MCF 10A (cell line): ENCODE data around the gene KIF26A. TPM values are rescaled to one million over a fixed set of nuclear protein-coding genes. Genes with fewer than 3 reads are reported as not detected.
A peak's percentile ranks its signal among the peaks of the same experiment; 100 is the strongest.

ENCODE experiments used
- BruUV-seq: library from RNA; stranded (reverse); fragments of 400-500 nt; replicated peaks from 2 replicates; lab custom pipeline; 2021; lab: Mats Ljungman, UMichigan
- CTCF ChIA-PET: fragments of 300-600 bp; sonication (Branson Sonifier 250); formaldehyde crosslinking; extraction: SDS; loops from one replicate; lab custom pipeline; 2021; ENCODE audit warnings: antibody characterized with exemption, inconsistent platforms; lab: Yijun Ruan, JAX
- POLR2A ChIA-PET: fragments of 300-600, 350-650 bp; sonication (Branson Sonifier 250); formaldehyde crosslinking; extraction: SDS; loops from one replicate; lab custom pipeline; 2020; ENCODE audit warnings: antibody characterized with exemption, inconsistent platforms; lab: Yijun Ruan, JAX
- DNase-seq: peaks from one replicate; pipeline ENCODE4 v3.0.0-alpha.2; 2018; ENCODE audit not compliant: unreplicated experiment
- H3K27ac Mint-ChIP-seq: one replicate; pipeline ENCODE4 v1.8.0; 2022; ENCODE audit warnings: mild to moderate bottlenecking, low read depth, mixed read lengths; ENCODE audit not compliant: unreplicated experiment
- H3K27me3 Mint-ChIP-seq: one replicate; pipeline ENCODE4 v1.8.0; 2022; ENCODE audit warnings: mixed read lengths; ENCODE audit not compliant: insufficient read depth, unreplicated experiment
- H3K36me3 Mint-ChIP-seq: one replicate; pipeline ENCODE4 v1.8.0; 2022; ENCODE audit warnings: mild to moderate bottlenecking, moderate library complexity, mixed read lengths; ENCODE audit not compliant: insufficient read depth, unreplicated experiment
- H3K4me1 Mint-ChIP-seq: one replicate; pipeline ENCODE4 v1.8.0; 2022; ENCODE audit warnings: mixed read lengths; ENCODE audit not compliant: insufficient read depth, unreplicated experiment
- H3K4me3 Mint-ChIP-seq: one replicate; pipeline ENCODE4 v1.8.0; 2022; ENCODE audit warnings: mild to moderate bottlenecking, moderate library complexity, mixed read lengths; ENCODE audit not compliant: unreplicated experiment
- H3K9me3 Mint-ChIP-seq: one replicate; pipeline ENCODE4 v1.8.0; 2022; ENCODE audit warnings: mixed read lengths; ENCODE audit not compliant: unreplicated experiment
- intact Hi-C: fragments of 100-400 bp; cut with micrococcal nuclease; formaldehyde crosslinking; loops from 2 replicates; pipeline ENCODE4 v1.14.1; 2022
- total RNA-seq: library from RNA; stranded (reverse); gene quantifications from 2 replicates; pipeline ENCODE4 v1.2.3, GENCODE V29; 2022
- TF ChIP-seq, protein P1 (sequence below): fragments of 200-600 bp; IDR thresholded peaks from one replicate; pipeline ENCODE4 v1.8.0; 2022; ENCODE audit warnings: antibody characterized with exemption, mild to moderate bottlenecking; ENCODE audit not compliant: unreplicated experiment

The KIF26A gene
- total RNA-seq, 1 experiment from 2014 or later, result 0.26 TPM

DNA sequence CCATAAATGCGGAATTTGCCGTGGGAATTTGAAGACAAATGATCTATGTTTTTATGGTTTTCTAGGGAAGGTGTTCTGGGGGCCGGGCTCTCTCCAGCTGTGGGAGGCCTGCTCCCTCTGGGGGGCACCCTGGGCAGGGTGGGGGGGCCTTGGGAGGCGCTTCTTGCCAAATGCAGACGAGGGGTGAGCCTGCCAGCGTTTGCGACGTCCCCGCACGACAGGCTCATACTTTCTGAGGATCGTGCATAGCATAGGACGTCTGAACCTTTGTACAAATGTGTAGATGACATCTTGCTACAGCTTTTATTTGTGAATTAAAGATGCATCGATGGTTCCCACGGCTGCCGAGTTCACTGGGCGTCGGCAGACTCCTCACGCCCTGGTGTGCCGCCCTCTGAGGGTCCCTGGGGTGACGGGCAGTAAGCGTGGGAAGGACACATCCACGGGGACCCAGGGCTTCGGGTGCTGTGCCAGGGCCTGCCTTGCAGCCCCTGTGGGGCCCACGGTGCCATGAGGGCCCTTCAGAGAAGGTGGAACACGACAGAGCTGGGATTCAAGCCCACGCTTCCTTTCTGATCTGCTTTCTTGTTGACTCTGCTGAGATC lies 42.3 kb downstream of the KIF26A start:
- no peaks in the 10 kb centered on the region for H3K27me3 Mint-ChIP-seq
- POLR2A ChIA-PET, result no interaction called here
- H3K36me3 Mint-ChIP-seq, result no peaks in the 10 kb centered on the region
- no peak overlapping the region for H3K27ac Mint-ChIP-seq
- H3K4me1 Mint-ChIP-seq, result no peaks in the 10 kb centered on the region
- CTCF ChIA-PET, result no interaction called here
- TF ChIP-seq, protein P1, sequence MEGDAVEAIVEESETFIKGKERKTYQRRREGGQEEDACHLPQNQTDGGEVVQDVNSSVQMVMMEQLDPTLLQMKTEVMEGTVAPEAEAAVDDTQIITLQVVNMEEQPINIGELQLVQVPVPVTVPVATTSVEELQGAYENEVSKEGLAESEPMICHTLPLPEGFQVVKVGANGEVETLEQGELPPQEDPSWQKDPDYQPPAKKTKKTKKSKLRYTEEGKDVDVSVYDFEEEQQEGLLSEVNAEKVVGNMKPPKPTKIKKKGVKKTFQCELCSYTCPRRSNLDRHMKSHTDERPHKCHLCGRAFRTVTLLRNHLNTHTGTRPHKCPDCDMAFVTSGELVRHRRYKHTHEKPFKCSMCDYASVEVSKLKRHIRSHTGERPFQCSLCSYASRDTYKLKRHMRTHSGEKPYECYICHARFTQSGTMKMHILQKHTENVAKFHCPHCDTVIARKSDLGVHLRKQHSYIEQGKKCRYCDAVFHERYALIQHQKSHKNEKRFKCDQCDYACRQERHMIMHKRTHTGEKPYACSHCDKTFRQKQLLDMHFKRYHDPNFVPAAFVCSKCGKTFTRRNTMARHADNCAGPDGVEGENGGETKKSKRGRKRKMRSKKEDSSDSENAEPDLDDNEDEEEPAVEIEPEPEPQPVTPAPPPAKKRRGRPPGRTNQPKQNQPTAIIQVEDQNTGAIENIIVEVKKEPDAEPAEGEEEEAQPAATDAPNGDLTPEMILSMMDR, result no peak
- H3K9me3 Mint-ChIP-seq, result no peaks in the 10 kb centered on the region
- intact Hi-C loops, result no loop called here
- DNase-seq, result no peak
- H3K4me3 Mint-ChIP-seq, result no peak overlapping the region
- BruUV-seq, result no TSS peak

DNA sequence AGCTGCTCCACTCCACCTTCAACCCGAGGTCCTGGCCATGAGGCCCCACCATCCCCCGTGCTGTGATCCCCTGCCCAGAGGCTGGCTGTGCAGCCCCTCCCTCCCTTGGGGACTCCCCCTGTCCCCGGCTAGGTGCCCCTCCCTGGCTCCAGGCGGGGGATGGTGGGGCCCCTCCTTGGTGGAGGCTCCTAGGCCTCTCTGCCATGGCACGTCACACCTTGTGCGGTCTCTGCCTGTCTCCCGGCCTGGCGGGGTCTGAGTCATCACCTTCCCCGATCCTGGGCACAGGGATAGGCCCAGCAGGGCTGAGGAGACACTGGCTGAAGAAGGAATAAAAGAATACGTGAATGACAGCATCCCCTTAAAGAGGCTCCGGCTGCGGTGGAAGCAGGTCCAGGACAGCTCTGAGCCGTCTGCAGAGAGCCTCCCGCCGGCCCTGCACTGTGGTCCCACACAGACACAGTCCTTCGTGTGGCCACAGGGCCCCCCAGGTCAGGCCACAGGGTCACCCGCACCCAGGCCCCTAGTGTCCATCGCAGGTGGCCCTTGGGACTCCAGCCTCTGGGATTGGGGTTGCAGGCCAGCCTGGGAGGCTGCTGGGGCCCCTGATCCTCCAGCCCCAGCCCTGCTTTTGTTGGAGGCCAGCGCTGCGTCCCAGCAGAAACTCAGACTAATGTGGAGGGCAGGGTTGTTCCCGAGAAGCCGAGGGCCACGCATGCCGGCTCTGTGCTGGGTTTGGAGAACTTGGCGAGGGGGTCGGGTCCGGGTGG lies 43.6 kb downstream of the KIF26A start:
- POLR2A ChIA-PET, result no interaction called here
- DNase-seq, result peak; percentile 50
- intact Hi-C loops, result no loop called here
- CTCF ChIA-PET, result interaction anchor here (0.6 kb wide), 1 partner anchor 434 kb away, joined by 3 read pairs; no protein-coding TSS in a partner anchor
- H3K4me1 Mint-ChIP-seq, result no peaks in the 10 kb centered on the region
- no peaks in the 10 kb centered on the region for H3K27me3 Mint-ChIP-seq
- no peaks in the 10 kb centered on the region for H3K36me3 Mint-ChIP-seq
- no peaks in the 10 kb centered on the region for H3K9me3 Mint-ChIP-seq
- no peak overlapping the region for H3K4me3 Mint-ChIP-seq
- TF ChIP-seq, protein P1, result no peak
- no TSS peak for BruUV-seq
- no peak overlapping the region for H3K27ac Mint-ChIP-seq

DNA sequence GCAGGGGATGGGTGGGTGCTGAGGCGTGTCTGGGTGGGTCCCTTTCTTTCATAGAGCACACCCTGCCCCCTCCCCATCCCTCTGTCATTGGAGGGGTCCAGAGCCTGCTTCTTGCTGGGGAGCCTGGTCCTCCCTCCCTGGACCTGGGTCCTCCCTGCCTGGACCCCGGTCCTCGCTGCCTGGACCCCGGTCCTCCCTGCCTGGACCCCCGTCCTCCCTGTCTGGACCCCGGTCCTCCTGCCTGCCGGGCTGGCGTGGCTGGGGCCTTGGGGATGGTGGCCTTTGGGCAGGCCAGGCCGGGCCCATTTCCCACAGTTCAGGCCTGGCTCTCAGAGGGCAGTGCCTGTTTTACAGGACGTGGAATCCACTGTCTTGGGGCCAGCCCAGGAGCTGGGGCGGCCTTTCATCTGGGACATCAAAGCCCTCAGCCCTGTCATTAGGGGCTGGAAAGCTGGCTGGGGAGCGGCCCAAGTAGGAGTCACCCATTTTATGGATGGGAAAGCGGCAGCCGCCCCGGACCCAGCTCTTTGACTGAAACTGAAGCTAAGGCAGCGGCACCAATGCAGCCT lies 44.6 kb downstream of the KIF26A start:
- intact Hi-C loops, result no loop called here
- ChIA-PET CTCF (no interaction called here), POLR2A (no interaction called here)
- no TSS peak for BruUV-seq
- TF ChIP-seq, protein P1, result no peak
- Mint-ChIP-seq H3K4me1 (no peaks in the 10 kb centered on the region), H3K4me3 (no peak overlapping the region), H3K36me3 (no peaks in the 10 kb centered on the region), H3K27ac (no peak overlapping the region), H3K9me3 (no peaks in the 10 kb centered on the region), H3K27me3 (no peaks in the 10 kb centered on the region)
- DNase-seq, result no peak

GRCh38 chr14:104183796-104184195 lies 45.4 kb downstream of the KIF26A start:
- no peaks in the 10 kb centered on the region for H3K36me3 Mint-ChIP-seq
- ChIA-PET CTCF (no interaction called here), POLR2A (no interaction called here)
- DNase-seq, result no peak
- TF ChIP-seq, protein P1, result no peak
- BruUV-seq, result no TSS peak
- H3K27ac Mint-ChIP-seq, result no peak overlapping the region
- no peaks in the 10 kb centered on the region for H3K27me3 Mint-ChIP-seq
- no peak overlapping the region for H3K4me3 Mint-ChIP-seq
- intact Hi-C loops, result no loop called here
- no peaks in the 10 kb centered on the region for H3K4me1 Mint-ChIP-seq
- no peaks in the 10 kb centered on the region for H3K9me3 Mint-ChIP-seq
